Activated T-cell treated with anti-CD3 and anti-CD28 coated beads, Interleukin-2, amount 50 U/mL, for 24 hours (primary cell): ENCODE data around the gene SNX33.

Experiments used
- DNase-seq: peaks from one replicate; pipeline ENCODE4 v3.0.0-alpha.2; 2020
- H3K27ac Mint-ChIP-seq: 2 replicates; pipeline ENCODE4 v1.8.0; 2020; ENCODE audit warnings: mild to moderate bottlenecking, mixed read lengths
- H3K27me3 Mint-ChIP-seq: 2 replicates; pipeline ENCODE4 v1.8.0; 2020; ENCODE audit warnings: mixed read lengths
- H3K36me3 Mint-ChIP-seq: 2 replicates; pipeline ENCODE4 v1.8.0; 2020; ENCODE audit warnings: low read depth, mixed read lengths
- H3K4me1 Mint-ChIP-seq: 2 replicates; pipeline ENCODE4 v1.8.0; 2020; ENCODE audit warnings: low read depth, mixed read lengths
- H3K4me3 Mint-ChIP-seq: 2 replicates; pipeline ENCODE4 v1.8.0; 2020; ENCODE audit warnings: mild to moderate bottlenecking, moderate library complexity, mixed read lengths
- H3K9me3 Mint-ChIP-seq: 2 replicates; pipeline ENCODE4 v1.8.0; 2020; ENCODE audit warnings: mixed read lengths

Gene SNX33

GRCh38 chr15:75650908-75651809 lies 3.4 kb downstream of the SNX33 start:
- H3K4me1 Mint-ChIP-seq: peaks cover 32% of the 10 kb centered on the region
- DNase-seq: no peak
- no peak overlapping the region for H3K4me3 Mint-ChIP-seq
- H3K27me3 Mint-ChIP-seq: no peaks in the 10 kb centered on the region
- peak overlapping the region; percentile 30 for H3K27ac Mint-ChIP-seq
- H3K9me3 Mint-ChIP-seq: no peaks in the 10 kb centered on the region
- H3K36me3 Mint-ChIP-seq: no peaks in the 10 kb centered on the region

DNA sequence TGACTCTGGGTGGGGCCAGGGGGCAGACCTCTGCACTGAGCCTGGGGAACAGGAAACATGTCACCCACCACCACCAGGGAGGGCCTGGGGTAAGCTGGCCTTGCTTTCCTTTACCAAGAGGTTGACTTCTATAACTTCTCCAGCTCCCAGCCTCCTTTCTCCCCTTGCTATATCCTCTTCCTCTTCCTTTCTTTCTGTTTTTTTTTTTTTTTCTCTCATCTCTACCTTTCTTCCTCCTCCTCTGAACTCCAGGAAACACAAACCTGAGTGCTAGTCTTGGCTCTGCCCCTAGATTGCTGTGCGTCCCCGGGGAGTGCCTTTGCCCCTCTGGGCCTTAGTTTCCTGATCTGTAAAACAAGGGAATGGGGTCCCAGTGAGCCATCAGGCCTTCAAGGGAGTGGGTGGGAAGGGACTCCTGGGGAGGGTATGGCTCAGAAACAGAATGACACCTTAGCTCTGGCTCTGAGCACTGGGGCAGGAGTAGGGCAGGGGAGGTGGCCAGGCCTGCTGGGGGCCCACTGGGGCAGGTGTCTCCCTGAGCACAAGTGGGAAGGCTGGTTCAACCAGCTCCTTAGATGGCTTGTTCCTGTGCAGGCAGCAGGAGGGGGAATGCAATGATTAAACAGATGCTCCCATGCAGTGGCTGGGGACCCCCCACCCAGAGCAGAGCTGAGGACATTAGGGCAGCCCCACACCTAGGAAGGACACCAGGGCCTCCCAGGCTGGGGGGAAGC lies 4.3 kb downstream of the SNX33 start:
- Mint-ChIP-seq H3K36me3 (no peaks in the 10 kb centered on the region), H3K27me3 (no peaks in the 10 kb centered on the region), H3K9me3 (no peaks in the 10 kb centered on the region), H3K4me3 (no peak overlapping the region), H3K27ac (peak overlapping the region; percentile 35), H3K4me1 (peaks cover 27% of the 10 kb centered on the region)
- no peak for DNase-seq

- Mint-ChIP-seq H3K9me3 (no peaks in the 10 kb centered on the region), H3K4me1 (peaks cover 24% of the 10 kb centered on the region), H3K4me3 (no peak overlapping the region), H3K36me3 (no peaks in the 10 kb centered on the region), H3K27me3 (no peaks in the 10 kb centered on the region), H3K27ac (no peak overlapping the region)
- DNase-seq: no peak
Observed at GRCh38 chr15:75653347-75653913, 5.7 kb downstream of the SNX33 start.

GRCh38 chr15:75654201-75654907 lies 6.6 kb downstream of the SNX33 start:
- no peaks in the 10 kb centered on the region for H3K36me3 Mint-ChIP-seq

DNA sequence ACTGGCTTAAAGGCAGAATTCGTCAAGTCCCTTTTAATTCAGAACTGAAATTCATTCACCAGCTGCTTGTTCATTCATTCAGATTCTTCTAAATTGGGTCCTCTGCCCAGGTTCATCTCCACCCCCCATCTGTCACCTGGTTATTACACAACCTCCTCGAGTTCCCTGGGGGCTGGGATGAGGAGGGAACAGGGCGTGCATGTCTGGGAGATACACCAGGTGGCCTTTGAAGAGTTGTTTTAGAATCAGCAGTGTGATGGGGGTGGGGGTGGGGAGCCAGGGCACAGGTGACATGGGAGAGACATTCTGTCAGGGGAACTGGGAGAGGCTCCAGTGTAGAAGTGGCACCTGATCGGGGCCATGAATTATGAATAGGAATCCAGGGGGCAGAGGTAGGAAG lies 8.2 kb downstream of the SNX33 start:
- no peak for DNase-seq
- Mint-ChIP-seq H3K36me3 (no peaks in the 10 kb centered on the region), H3K27me3 (no peaks in the 10 kb centered on the region), H3K4me3 (no peak overlapping the region), H3K9me3 (no peaks in the 10 kb centered on the region), H3K4me1 (peaks cover 14% of the 10 kb centered on the region), H3K27ac (no peak overlapping the region)

More at GRCh38 chr15:75654201-75654907, 6.6 kb downstream of the SNX33 start:
- Mint-ChIP-seq H3K4me1 (peaks cover 18% of the 10 kb centered on the region), H3K9me3 (no peaks in the 10 kb centered on the region), H3K4me3 (no peak overlapping the region), H3K27me3 (no peaks in the 10 kb centered on the region), H3K27ac (no peak overlapping the region)
- no peak for DNase-seq

DNA sequence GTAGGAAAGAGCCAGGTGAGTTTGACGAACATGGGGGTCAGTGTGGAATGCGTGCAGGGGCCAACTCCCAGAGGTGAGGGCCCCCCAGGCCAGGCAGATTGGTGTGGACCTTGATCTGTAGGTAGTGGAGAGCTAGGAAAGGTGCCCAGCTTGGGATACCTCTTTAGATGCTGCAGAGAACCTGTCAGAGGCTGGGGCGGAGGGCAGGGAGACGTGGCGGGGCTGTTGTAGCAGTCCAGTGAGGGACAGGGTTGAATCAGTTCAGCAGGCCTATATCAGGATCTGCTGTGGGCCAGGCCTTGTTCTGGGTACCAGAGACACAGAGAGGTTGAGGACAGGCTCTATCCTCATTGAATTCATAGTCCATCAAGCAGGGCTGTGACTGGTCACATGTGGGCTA lies 8.6 kb downstream of the SNX33 start:
- Mint-ChIP-seq H3K27ac (no peak overlapping the region), H3K4me1 (peaks cover 10% of the 10 kb centered on the region)

DNA sequence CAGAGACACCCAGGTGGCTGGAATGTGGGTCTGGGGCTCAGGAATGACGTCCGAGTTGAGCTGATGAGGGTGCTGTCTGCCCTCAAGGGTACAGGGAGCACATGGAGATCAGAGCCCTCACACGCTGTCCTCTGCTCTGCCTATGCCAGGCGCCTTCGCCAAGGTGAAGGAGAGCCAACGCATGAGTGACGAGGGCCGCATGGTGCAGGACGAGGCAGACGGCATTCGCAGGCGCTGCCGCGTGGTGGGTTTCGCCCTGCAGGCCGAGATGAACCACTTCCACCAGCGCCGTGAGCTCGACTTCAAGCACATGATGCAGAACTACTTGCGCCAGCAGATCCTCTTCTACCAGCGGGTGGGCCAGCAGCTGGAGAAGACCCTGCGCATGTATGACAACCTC lies 9.1 kb downstream of the SNX33 start:
- Mint-ChIP-seq H3K36me3 (no peaks in the 10 kb centered on the region), H3K4me3 (no peak overlapping the region), H3K27ac (no peak overlapping the region), H3K27me3 (no peaks in the 10 kb centered on the region), H3K9me3 (no peaks in the 10 kb centered on the region), H3K4me1 (peaks cover 5% of the 10 kb centered on the region)
- no peak for DNase-seq

More for the DNA sequence above, 8.6 kb downstream of the SNX33 start:
- H3K36me3 Mint-ChIP-seq: no peaks in the 10 kb centered on the region
- H3K9me3 Mint-ChIP-seq: no peaks in the 10 kb centered on the region
- no peak for DNase-seq
- no peak overlapping the region for H3K4me3 Mint-ChIP-seq
- H3K27me3 Mint-ChIP-seq: no peaks in the 10 kb centered on the region

GRCh38 chr15:75659141-75659771 lies 11.5 kb downstream of the SNX33 start:
- Mint-ChIP-seq H3K27ac (no peak overlapping the region), H3K4me3 (no peak overlapping the region), H3K36me3 (no peaks in the 10 kb centered on the region), H3K9me3 (no peaks in the 10 kb centered on the region), H3K4me1 (no peaks in the 10 kb centered on the region), H3K27me3 (no peaks in the 10 kb centered on the region)
- DNase-seq: no peak

DNA sequence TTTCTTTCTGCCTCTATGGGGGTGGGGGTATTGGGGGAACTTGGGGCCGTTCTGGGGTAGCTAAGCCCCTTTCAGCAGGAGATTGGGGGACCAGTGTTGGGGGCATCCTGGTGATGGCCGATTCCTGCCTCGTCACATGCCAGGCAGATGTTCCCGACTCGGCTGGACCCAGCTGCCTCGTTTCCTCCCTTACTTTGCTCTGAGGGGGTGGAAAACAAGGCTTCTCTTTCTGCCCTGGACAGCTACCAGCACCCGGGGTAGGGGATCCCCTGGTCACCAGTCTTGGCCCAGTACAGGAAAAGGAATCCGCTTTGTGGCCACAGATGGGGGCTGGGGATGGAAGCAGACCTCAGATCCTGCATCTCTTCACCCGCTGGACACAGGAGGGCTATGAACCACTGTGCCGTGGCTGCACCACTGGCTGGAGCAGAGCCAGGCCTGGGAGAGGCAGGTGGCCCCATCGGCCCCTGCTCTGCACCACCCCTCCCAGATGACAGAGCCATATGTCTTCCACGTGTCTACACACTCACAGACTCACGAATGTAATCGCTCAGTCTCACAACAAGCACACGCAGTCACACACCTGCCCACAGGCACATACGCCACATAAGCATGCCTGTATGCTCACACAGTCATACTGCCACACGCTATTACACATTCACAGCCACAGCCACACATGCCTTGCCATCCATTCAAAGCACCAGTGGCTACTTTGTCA lies 12.4 kb downstream of the SNX33 start:
- Mint-ChIP-seq H3K36me3 (no peaks in the 10 kb centered on the region), H3K27me3 (no peaks in the 10 kb centered on the region), H3K4me3 (no peak overlapping the region), H3K9me3 (no peaks in the 10 kb centered on the region), H3K4me1 (no peaks in the 10 kb centered on the region), H3K27ac (no peak overlapping the region)
- no peak for DNase-seq

- Mint-ChIP-seq H3K36me3 (no peaks in the 10 kb centered on the region), H3K27me3 (no peaks in the 10 kb centered on the region), H3K27ac (no peak overlapping the region), H3K9me3 (no peaks in the 10 kb centered on the region), H3K4me1 (no peaks in the 10 kb centered on the region), H3K4me3 (no peak overlapping the region)
- no peak for DNase-seq
Observed at GRCh38 chr15:75661100-75661755, 13.5 kb downstream of the SNX33 start.

DNA sequence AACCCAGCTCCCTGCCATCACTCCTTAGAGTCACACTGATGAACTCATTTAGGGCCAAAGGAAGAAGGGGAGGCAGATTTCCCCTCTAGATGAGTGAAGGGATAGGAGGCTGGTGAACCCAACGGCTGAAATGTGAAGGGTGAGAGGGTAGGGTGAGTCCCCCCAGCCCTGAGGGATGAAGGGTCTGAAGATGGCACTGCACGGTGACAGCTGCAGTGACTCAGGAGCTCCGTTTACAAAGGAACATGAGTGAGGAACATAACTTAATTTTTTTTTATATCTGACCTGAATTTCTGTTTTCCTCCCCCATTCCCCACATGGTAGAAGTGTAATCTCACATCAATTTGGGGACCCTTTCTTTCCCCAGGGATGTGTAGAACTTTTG lies 14.0 kb downstream of the SNX33 start:
- H3K36me3 Mint-ChIP-seq: no peaks in the 10 kb centered on the region

GRCh38 chr15:75662823-75663519 lies 15.3 kb downstream of the SNX33 start:
- Mint-ChIP-seq H3K4me3 (no peak overlapping the region), H3K4me1 (no peaks in the 10 kb centered on the region), H3K9me3 (no peaks in the 10 kb centered on the region), H3K27ac (no peak overlapping the region), H3K27me3 (no peaks in the 10 kb centered on the region), H3K36me3 (no peaks in the 10 kb centered on the region)
- no peak for DNase-seq

More for the DNA sequence above, 14.0 kb downstream of the SNX33 start:
- H3K27me3 Mint-ChIP-seq: no peaks in the 10 kb centered on the region
- H3K27ac Mint-ChIP-seq: no peak overlapping the region
- no peak overlapping the region for H3K4me3 Mint-ChIP-seq
- no peak for DNase-seq
- no peaks in the 10 kb centered on the region for H3K4me1 Mint-ChIP-seq
- H3K9me3 Mint-ChIP-seq: no peaks in the 10 kb centered on the region

- DNase-seq: no peak
- Mint-ChIP-seq H3K36me3 (no peaks in the 10 kb centered on the region), H3K4me1 (no peaks in the 10 kb centered on the region), H3K4me3 (no peak overlapping the region), H3K9me3 (no peaks in the 10 kb centered on the region), H3K27me3 (no peaks in the 10 kb centered on the region), H3K27ac (no peak overlapping the region)
Observed at GRCh38 chr15:75663931-75664421, 16.3 kb downstream of the SNX33 start.
